ENCODE results near the gene GID8.
A peak's percentile ranks its signal among the peaks of the same experiment; 100 is the strongest.

- TF ChIP-seq, protein P1, sequence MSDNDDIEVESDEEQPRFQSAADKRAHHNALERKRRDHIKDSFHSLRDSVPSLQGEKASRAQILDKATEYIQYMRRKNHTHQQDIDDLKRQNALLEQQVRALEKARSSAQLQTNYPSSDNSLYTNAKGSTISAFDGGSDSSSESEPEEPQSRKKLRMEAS (IDR thresholded peaks at IDR 0.05) = no peak
- TF ChIP-seq, protein P2, sequence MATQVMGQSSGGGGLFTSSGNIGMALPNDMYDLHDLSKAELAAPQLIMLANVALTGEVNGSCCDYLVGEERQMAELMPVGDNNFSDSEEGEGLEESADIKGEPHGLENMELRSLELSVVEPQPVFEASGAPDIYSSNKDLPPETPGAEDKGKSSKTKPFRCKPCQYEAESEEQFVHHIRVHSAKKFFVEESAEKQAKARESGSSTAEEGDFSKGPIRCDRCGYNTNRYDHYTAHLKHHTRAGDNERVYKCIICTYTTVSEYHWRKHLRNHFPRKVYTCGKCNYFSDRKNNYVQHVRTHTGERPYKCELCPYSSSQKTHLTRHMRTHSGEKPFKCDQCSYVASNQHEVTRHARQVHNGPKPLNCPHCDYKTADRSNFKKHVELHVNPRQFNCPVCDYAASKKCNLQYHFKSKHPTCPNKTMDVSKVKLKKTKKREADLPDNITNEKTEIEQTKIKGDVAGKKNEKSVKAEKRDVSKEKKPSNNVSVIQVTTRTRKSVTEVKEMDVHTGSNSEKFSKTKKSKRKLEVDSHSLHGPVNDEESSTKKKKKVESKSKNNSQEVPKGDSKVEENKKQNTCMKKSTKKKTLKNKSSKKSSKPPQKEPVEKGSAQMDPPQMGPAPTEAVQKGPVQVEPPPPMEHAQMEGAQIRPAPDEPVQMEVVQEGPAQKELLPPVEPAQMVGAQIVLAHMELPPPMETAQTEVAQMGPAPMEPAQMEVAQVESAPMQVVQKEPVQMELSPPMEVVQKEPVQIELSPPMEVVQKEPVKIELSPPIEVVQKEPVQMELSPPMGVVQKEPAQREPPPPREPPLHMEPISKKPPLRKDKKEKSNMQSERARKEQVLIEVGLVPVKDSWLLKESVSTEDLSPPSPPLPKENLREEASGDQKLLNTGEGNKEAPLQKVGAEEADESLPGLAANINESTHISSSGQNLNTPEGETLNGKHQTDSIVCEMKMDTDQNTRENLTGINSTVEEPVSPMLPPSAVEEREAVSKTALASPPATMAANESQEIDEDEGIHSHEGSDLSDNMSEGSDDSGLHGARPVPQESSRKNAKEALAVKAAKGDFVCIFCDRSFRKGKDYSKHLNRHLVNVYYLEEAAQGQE (IDR thresholded peaks at IDR 0.05) = no peak
- TF ChIP-seq, protein P3, sequence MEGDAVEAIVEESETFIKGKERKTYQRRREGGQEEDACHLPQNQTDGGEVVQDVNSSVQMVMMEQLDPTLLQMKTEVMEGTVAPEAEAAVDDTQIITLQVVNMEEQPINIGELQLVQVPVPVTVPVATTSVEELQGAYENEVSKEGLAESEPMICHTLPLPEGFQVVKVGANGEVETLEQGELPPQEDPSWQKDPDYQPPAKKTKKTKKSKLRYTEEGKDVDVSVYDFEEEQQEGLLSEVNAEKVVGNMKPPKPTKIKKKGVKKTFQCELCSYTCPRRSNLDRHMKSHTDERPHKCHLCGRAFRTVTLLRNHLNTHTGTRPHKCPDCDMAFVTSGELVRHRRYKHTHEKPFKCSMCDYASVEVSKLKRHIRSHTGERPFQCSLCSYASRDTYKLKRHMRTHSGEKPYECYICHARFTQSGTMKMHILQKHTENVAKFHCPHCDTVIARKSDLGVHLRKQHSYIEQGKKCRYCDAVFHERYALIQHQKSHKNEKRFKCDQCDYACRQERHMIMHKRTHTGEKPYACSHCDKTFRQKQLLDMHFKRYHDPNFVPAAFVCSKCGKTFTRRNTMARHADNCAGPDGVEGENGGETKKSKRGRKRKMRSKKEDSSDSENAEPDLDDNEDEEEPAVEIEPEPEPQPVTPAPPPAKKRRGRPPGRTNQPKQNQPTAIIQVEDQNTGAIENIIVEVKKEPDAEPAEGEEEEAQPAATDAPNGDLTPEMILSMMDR (IDR thresholded peaks at IDR 0.05; ENCODE audit: low read depth, low read length, missing input control) = peak; percentile 16
- TF ChIP-seq RXRA (IDR thresholded peaks at IDR 0.05) = no peak
- TF ChIP-seq GABPA (IDR thresholded peaks at IDR 0.05 in 1 of 2, conservative IDR thresholded peaks at IDR 0.05 in 1 of 2) = no peak
- no peak for TF ChIP-seq JUND (IDR thresholded peaks at IDR 0.05)
- no peak for TF ChIP-seq EGR1 (IDR thresholded peaks at IDR 0.05; ENCODE audit: low read depth in 2 of 2)
- TF ChIP-seq, protein P4, sequence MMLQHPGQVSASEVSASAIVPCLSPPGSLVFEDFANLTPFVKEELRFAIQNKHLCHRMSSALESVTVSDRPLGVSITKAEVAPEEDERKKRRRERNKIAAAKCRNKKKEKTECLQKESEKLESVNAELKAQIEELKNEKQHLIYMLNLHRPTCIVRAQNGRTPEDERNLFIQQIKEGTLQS (IDR thresholded peaks at IDR 0.05) = no peak
- no peak for TF ChIP-seq RAD21 (IDR thresholded peaks at IDR 0.05)
- no peak for TF ChIP-seq SP1 (IDR thresholded peaks at IDR 0.05)
- no peak for TF ChIP-seq NR2F2 (IDR thresholded peaks at IDR 0.05)
- TF ChIP-seq TAF1 (conservative IDR thresholded peaks at IDR 0.05) = no peak
- no peak for TF ChIP-seq FOXA1 (IDR thresholded peaks at IDR 0.05)
Measured at GRCh38 chr20:62900692-62901584, 37.0 kb upstream of the GID8 start.

Data from liver (tissue), 3 donors.